Endothelial cell of umbilical vein (primary cell): ENCODE data around the gene FBXO45. TPM values are rescaled to one million over a fixed set of nuclear protein-coding genes. Genes with fewer than 3 reads are reported as not detected.

Experiments used
- BruUV-seq: library from RNA; stranded (reverse); fragments of 400-500 nt; replicated peaks from 2 replicates; lab custom pipeline; 2021; lab: Mats Ljungman, UMichigan
- CTCF ChIA-PET: fragments of 300-600, 350-600 bp; sonication (Branson Sonifier 250); formaldehyde crosslinking; loops from one replicate; lab custom pipeline; 2021; ENCODE audit warnings: antibody characterized with exemption, inconsistent platforms; lab: Charles Lee
- POLR2A ChIA-PET: fragments of 300-600, 350-600 bp; sonication (Branson Sonifier 250); formaldehyde crosslinking; loops from one replicate; lab custom pipeline; 2021; ENCODE audit warnings: antibody characterized with exemption, inconsistent platforms; lab: Charles Lee
- DNase-seq: peaks from one replicate; pipeline ENCODE4 v3.0.0-alpha.2; 2011; ENCODE audit warnings: low read depth, low spot score
- FAIRE-seq: peaks from 2 replicates; lab custom pipeline; 2011; peaks lifted over from hg19 to GRCh38; lab: Jason Lieb, UNC
- H2AFZ ChIP-seq: 2 replicates; pipeline ENCODE4 v1.6.0; 2012; ENCODE audit warnings: low read depth, low read length, control low read depth, inconsistent platforms
- H3K27ac ChIP-seq: 2 replicates; pipeline ENCODE4 v1.5.1; 2011; ENCODE audit warnings: low read depth, mild to moderate bottlenecking, control low read depth, low read length, moderate library complexity; ENCODE audit not compliant: insufficient read depth
- H3K27me3 ChIP-seq, 2 experiments: 2 replicates each; pipeline versions ENCODE4 v1.6.0 to v1.6.1; 2011; ENCODE audit warnings: low read length in 2 of 2, mixed read lengths in 1 of 2; ENCODE audit not compliant: control insufficient read depth in 2 of 2, insufficient read depth in 2 of 2
- H3K36me3 ChIP-seq, 2 experiments: 2 replicates in 1 of 2; 3 replicates in 1 of 2; pipeline ENCODE4 v1.5.1; 2011; ENCODE audit warnings: low read length in 2 of 2, mild to moderate bottlenecking in 1 of 2, moderate library complexity in 1 of 2; ENCODE audit not compliant: control insufficient read depth in 2 of 2, insufficient read depth in 2 of 2; ENCODE audit errors: extremely low read depth in 1 of 2
- H3K4me1 ChIP-seq: 3 replicates; pipeline ENCODE4 v1.5.1; 2011; ENCODE audit warnings: mild to moderate bottlenecking, low read length; ENCODE audit not compliant: control insufficient read depth, insufficient read depth; ENCODE audit errors: extremely low read depth
- H3K4me2 ChIP-seq: 2 replicates; pipeline ENCODE4 v1.6.1; 2011; ENCODE audit warnings: low read length, control low read depth, mixed read lengths; ENCODE audit not compliant: insufficient read depth
- H3K4me3 ChIP-seq, 3 experiments: fragments of 200-600 bp in 1 of 3; sonication (generic), shearing (Covaris generic) in 1 of 3; replicated peaks in 1 of 3; 2 replicates each; pipeline ENCODE4 v1.5.1; 2011 to 2016; ENCODE audit warnings: control low read depth in 3 of 3, low read length in 3 of 3, mild to moderate bottlenecking in 2 of 3, inconsistent platforms in 1 of 3, low read depth in 1 of 3, moderate library complexity in 1 of 3; ENCODE audit not compliant: insufficient read depth in 1 of 3
- H3K79me2 ChIP-seq: 2 replicates; pipeline ENCODE4 v1.6.0; 2012; ENCODE audit warnings: low read length, inconsistent platforms; ENCODE audit not compliant: control insufficient read depth, insufficient read depth
- H3K9ac ChIP-seq: replicated peaks from 2 replicates; pipeline ENCODE3; 2011; ENCODE audit warnings: low read length, control low read depth; ENCODE audit not compliant: insufficient read depth; ENCODE audit errors: extremely low read depth
- H3K9me1 ChIP-seq: replicated peaks from 3 replicates; pipeline ENCODE4 v1.6.0; 2011; ENCODE audit warnings: mild to moderate bottlenecking, low read length; ENCODE audit not compliant: control insufficient read depth, insufficient read depth; ENCODE audit errors: extremely low read depth
- H3K9me3 ChIP-seq: replicated peaks from 2 replicates; pipeline ENCODE4 v1.5.1; 2012; ENCODE audit warnings: low read length, inconsistent platforms; ENCODE audit not compliant: control insufficient read depth, insufficient read depth
- H4K20me1 ChIP-seq: replicated peaks from 2 replicates; pipeline ENCODE3; 2011; ENCODE audit warnings: mild to moderate bottlenecking, low read length; ENCODE audit not compliant: control insufficient read depth, insufficient read depth; ENCODE audit errors: extremely low read depth
- EZH2 ChIP-seq: IDR thresholded peaks from 2 replicates; pipeline ENCODE4 v1.6.1; 2012; ENCODE audit warnings: borderline replicate concordance, low read depth, mild to moderate bottlenecking, moderate library complexity, low read length, inconsistent platforms; ENCODE audit not compliant: severe bottlenecking
- FOS ChIP-seq: IDR thresholded peaks from 2 replicates; pipeline ENCODE4 v1.6.1; 2011; ENCODE audit warnings: mild to moderate bottlenecking, low read length, moderate library complexity, borderline replicate concordance; ENCODE audit not compliant: insufficient read depth
- GATA2 ChIP-seq: IDR thresholded peaks from 2 replicates; pipeline ENCODE4 v1.7.0; 2011; ENCODE audit warnings: low read depth, mild to moderate bottlenecking, moderate library complexity, mixed read lengths, low read length; ENCODE audit not compliant: insufficient read length, insufficient read depth
- JUN ChIP-seq: IDR thresholded peaks from 2 replicates; pipeline ENCODE4 v1.6.1; 2011; ENCODE audit warnings: borderline replicate concordance, low read depth; ENCODE audit not compliant: insufficient read length, insufficient read depth
- MYC ChIP-seq: IDR thresholded peaks from one replicate; pipeline ENCODE4 v1.6.1; 2011; ENCODE audit warnings: mild to moderate bottlenecking, low read depth, low read length
- POLR2A ChIP-seq: IDR thresholded peaks from 2 replicates; pipeline ENCODE4 v1.6.1; 2012; ENCODE audit warnings: low read depth, mild to moderate bottlenecking, control low read depth, low read length
- POLR2AphosphoS5 ChIP-seq: IDR thresholded peaks from 2 replicates; pipeline ENCODE4 v1.6.1; 2012; ENCODE audit warnings: low read depth, mild to moderate bottlenecking, control low read depth, low read length, moderate library complexity; ENCODE audit not compliant: insufficient read depth
- dilution Hi-C: fragments of 300-500 bp; cut with MboI; formaldehyde crosslinking; loops from one replicate; pipeline ENCODE4 v1.15.0; 2019; ENCODE audit warnings: low sequenced_read_pairs; ENCODE audit not compliant: extremely low pct_ligation_motif_present
- intact Hi-C: fragments of 100-400 bp; cut with micrococcal nuclease; formaldehyde crosslinking; loops from one replicate; pipeline ENCODE4 v1.10.0; 2022
- polyA plus RNA-seq, 4 experiments: library from polyadenylated mRNA; depleted of rRNA in 3 of 4; stranded (reverse) in 3 of 4; unstranded in 1 of 4; fragments of >200 nt; gene quantifications; 2 replicates each; pipeline versions ENCODE4 v1.2.1 to v1.2.3, GENCODE V29; 2011 to 2012; ENCODE audit warnings: missing spikeins in 1 of 4
- total RNA-seq: library from RNA; stranded (reverse); gene quantifications from 2 replicates; pipeline ENCODE4 v1.2.3, GENCODE V29; 2021
- TF ChIP-seq, protein P1 (sequence below): IDR thresholded peaks from 2 replicates; pipeline ENCODE4 v1.6.1; 2011; ENCODE audit not compliant: insufficient read depth, insufficient read length
- TF ChIP-seq, protein P2 (sequence below), 2 donors: IDR thresholded peaks; 1 replicate in 1 of 2; 2 replicates in 1 of 2; pipeline ENCODE4 v1.5.1; 2011; ENCODE audit warnings: low read length in 2 of 2, mild to moderate bottlenecking in 2 of 2, moderate library complexity in 2 of 2, control low read depth in 1 of 2, inconsistent platforms in 1 of 2, low read depth in 1 of 2; ENCODE audit not compliant: insufficient read depth in 1 of 2; ENCODE audit errors: extremely low read depth in 1 of 2

The FBXO45 gene
- total and polyA plus RNA-seq, 2 donors (not counting 3 experiments of a cell fraction or from before 2014, with no cell fraction given): 3.5 to 12.4 TPM

DNA sequence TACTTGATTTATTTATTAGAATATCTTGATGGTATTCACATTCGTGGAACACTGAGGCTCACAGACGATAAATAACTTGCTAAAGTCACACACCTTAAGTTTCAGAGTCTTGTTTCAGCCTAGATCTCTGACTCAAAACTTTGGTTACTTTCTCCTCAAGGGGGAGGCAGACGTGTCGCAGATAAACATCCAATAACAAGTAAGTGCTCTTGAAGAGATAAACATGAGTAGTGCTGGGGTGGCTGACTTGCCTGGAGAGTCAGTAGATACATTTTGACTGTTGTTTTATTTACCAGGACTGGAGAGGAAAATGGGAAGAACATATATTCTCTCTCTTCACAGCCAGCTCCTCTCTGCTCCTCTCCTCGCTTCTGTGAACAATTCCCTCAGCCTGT is 31.3 kb downstream of the FBXO45 start:
- no TSS peak for BruUV-seq
- Histone ChIP-seq H3K27ac (no peak overlapping the region), H3K9me3 (no peaks in the 10 kb centered on the region), H3K36me3 (no peaks in the 10 kb centered on the region), H3K27me3 (peaks cover 5 to 8% of the 10 kb centered on the region in 2 experiments), H2AFZ (no peak overlapping the region), H3K9ac (no peak overlapping the region), H4K20me1 (no peaks in the 10 kb centered on the region), H3K4me3 (no peak overlapping the region), H3K4me2 (no peak overlapping the region), H3K4me1 (no peaks in the 10 kb centered on the region), H3K9me1 (no peaks in the 10 kb centered on the region), H3K79me2 (no peaks in the 10 kb centered on the region)
- DNase-seq: no peak
- intact Hi-C loops: no loop called here
- ChIA-PET CTCF (interaction anchor here (0.6 kb wide), 1 partner anchor 19 kb away, joined by 4 read pairs; no protein-coding TSS in a partner anchor), POLR2A (no interaction called here)
- dilution Hi-C loops: no loop called here
- TF ChIP-seq POLR2A (no peak), EZH2 (no peak), GATA2 (no peak), MYC (no peak), POLR2AphosphoS5 (no peak), FOS (no peak), JUN (no peak)
- TF ChIP-seq, protein P1, sequence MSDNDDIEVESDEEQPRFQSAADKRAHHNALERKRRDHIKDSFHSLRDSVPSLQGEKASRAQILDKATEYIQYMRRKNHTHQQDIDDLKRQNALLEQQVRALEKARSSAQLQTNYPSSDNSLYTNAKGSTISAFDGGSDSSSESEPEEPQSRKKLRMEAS: no peak
- TF ChIP-seq, protein P2, sequence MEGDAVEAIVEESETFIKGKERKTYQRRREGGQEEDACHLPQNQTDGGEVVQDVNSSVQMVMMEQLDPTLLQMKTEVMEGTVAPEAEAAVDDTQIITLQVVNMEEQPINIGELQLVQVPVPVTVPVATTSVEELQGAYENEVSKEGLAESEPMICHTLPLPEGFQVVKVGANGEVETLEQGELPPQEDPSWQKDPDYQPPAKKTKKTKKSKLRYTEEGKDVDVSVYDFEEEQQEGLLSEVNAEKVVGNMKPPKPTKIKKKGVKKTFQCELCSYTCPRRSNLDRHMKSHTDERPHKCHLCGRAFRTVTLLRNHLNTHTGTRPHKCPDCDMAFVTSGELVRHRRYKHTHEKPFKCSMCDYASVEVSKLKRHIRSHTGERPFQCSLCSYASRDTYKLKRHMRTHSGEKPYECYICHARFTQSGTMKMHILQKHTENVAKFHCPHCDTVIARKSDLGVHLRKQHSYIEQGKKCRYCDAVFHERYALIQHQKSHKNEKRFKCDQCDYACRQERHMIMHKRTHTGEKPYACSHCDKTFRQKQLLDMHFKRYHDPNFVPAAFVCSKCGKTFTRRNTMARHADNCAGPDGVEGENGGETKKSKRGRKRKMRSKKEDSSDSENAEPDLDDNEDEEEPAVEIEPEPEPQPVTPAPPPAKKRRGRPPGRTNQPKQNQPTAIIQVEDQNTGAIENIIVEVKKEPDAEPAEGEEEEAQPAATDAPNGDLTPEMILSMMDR (IDR thresholded peaks at IDR 0.05; ENCODE audit: extremely low read depth in 1 of 2, insufficient read depth in 1 of 2, low read depth in 1 of 2, low read length in 2 of 2): no peak
- no peak for FAIRE-seq
